Osteoblast (primary cell): ENCODE data around the gene GLOD4. TPM values are rescaled to one million over a fixed set of nuclear protein-coding genes. Genes with fewer than 3 reads are reported as not detected.
A peak's percentile ranks its signal among the peaks of the same experiment; 100 is the strongest.

Source experiments
- DNase-seq: peaks from one replicate; pipeline ENCODE4 v3.0.0; 2011; ENCODE audit warnings: low spot score, mixed read lengths; ENCODE audit not compliant: insufficient read length; ENCODE audit errors: missing footprints
- H2AFZ ChIP-seq: 2 replicates; pipeline ENCODE4 v1.6.0; 2011; ENCODE audit warnings: mild to moderate bottlenecking, low read length
- H3K27ac ChIP-seq: 2 replicates; pipeline ENCODE4 v1.5.1; 2011; ENCODE audit warnings: mild to moderate bottlenecking, low read depth, low read length, moderate library complexity
- H3K27me3 ChIP-seq: 2 replicates; pipeline ENCODE4 v1.6.0; 2012; ENCODE audit warnings: mild to moderate bottlenecking, control low read depth, inconsistent platforms, low read length, moderate library complexity; ENCODE audit not compliant: insufficient read depth
- H3K36me3 ChIP-seq: 2 replicates; pipeline ENCODE4 v1.5.1; 2011; ENCODE audit warnings: mild to moderate bottlenecking, low read length, control low read depth, moderate library complexity; ENCODE audit not compliant: insufficient read depth
- H3K4me1 ChIP-seq: 2 replicates; pipeline ENCODE4 v1.5.1; 2011; ENCODE audit warnings: mild to moderate bottlenecking, low read length, control low read depth, moderate library complexity; ENCODE audit not compliant: insufficient read depth
- H3K4me2 ChIP-seq: 2 replicates; pipeline ENCODE4 v1.6.0; 2011; ENCODE audit warnings: mild to moderate bottlenecking, low read length; ENCODE audit not compliant: insufficient read depth
- H3K4me3 ChIP-seq: fragments of 200-600 bp; sonication (generic); 3 replicates; pipeline ENCODE4 v1.5.1; 2012; ENCODE audit warnings: mild to moderate bottlenecking, low read length, inconsistent platforms; ENCODE audit not compliant: insufficient read depth
- H3K79me2 ChIP-seq: 2 replicates; pipeline ENCODE4 v1.6.0; 2012; ENCODE audit warnings: mild to moderate bottlenecking, low read length, control low read depth, inconsistent platforms; ENCODE audit not compliant: insufficient read depth
- H3K9me3 ChIP-seq: 2 replicates; pipeline ENCODE4 v1.5.1; 2011; ENCODE audit warnings: low read depth, low read length, control low read depth
- H4K20me1 ChIP-seq: 2 replicates; pipeline ENCODE4 v1.6.0; 2012; ENCODE audit warnings: mild to moderate bottlenecking, low read length, control low read depth; ENCODE audit not compliant: insufficient read depth
- CTCF ChIP-seq: IDR thresholded peaks from 2 replicates; pipeline ENCODE4 v1.5.1; 2011; ENCODE audit warnings: mild to moderate bottlenecking, low read depth, low read length, moderate library complexity; ENCODE audit errors: extremely low read depth
- total RNA-seq: library from RNA; depleted of rRNA; stranded (reverse); fragments of >200 nt; gene quantifications from 2 replicates; pipeline ENCODE4 v1.2.3, GENCODE V29; 2012

GLOD4 gene
- total RNA-seq, 1 donor: 39.4 TPM

- no peak for TF ChIP-seq CTCF
- Histone ChIP-seq H3K27me3 (no peaks in the 10 kb centered on the region), H3K4me2 (no peak overlapping the region), H3K9me3 (no peaks in the 10 kb centered on the region), H2AFZ (no peak overlapping the region), H4K20me1 (peaks cover 8% of the 10 kb centered on the region), H3K36me3 (peaks cover 8% of the 10 kb centered on the region), H3K79me2 (peaks cover 31% of the 10 kb centered on the region), H3K27ac (no peak overlapping the region), H3K4me3 (no peak overlapping the region), H3K4me1 (peaks cover 12% of the 10 kb centered on the region)
- no peak for DNase-seq
Observed at GRCh38 chr17:753418-753817, 28.7 kb downstream of the GLOD4 start.

GRCh38 chr17:752620-753219 lies 29.4 kb downstream of the GLOD4 start:
- Histone ChIP-seq H3K4me2 (peak overlapping the region; percentile 91), H3K36me3 (peaks cover 2% of the 10 kb centered on the region), H3K79me2 (peaks cover 38% of the 10 kb centered on the region), H3K27me3 (no peaks in the 10 kb centered on the region), H3K4me3 (peak overlapping the region; percentile 83), H3K9me3 (no peaks in the 10 kb centered on the region), H4K20me1 (peaks cover 8% of the 10 kb centered on the region), H3K27ac (no peak overlapping the region), H2AFZ (peak overlapping the region; percentile 84), H3K4me1 (peaks cover 12% of the 10 kb centered on the region)
- no peak for TF ChIP-seq CTCF
- DNase-seq: peak; percentile 88

GRCh38 chr17:752002-752619 lies 30.0 kb downstream of the GLOD4 start, which contains the start of gene GEMIN4:
TSS of gene GEMIN4 (minus strand) at chr17:752264. CDS start at chr17:752142, 122 bp downstream.
- peaks cover 44% of the 10 kb centered on the region for H3K79me2 ChIP-seq
- peak within 1 kb of the TSS; percentile 73 for H3K27ac ChIP-seq
- H4K20me1 ChIP-seq: peaks cover 8% of the 10 kb centered on the region
- DNase-seq: peak; percentile 99
- H3K9me3 ChIP-seq: no peaks in the 10 kb centered on the region
- peak within 1 kb of the TSS; percentile 84 for H2AFZ ChIP-seq
- peak within 1 kb of the TSS; percentile 83 for H3K4me3 ChIP-seq
- H3K4me2 ChIP-seq: peak within 1 kb of the TSS; percentile 91
- H3K27me3 ChIP-seq: no peaks in the 10 kb centered on the region
- peaks cover 7% of the 10 kb centered on the region for H3K36me3 ChIP-seq
- TF ChIP-seq CTCF: peak; percentile 77
- peaks cover 12% of the 10 kb centered on the region for H3K4me1 ChIP-seq

- Histone ChIP-seq H3K79me2 (peaks cover 50% of the 10 kb centered on the region), H3K4me1 (peaks cover 12% of the 10 kb centered on the region), H3K4me2 (peak overlapping the region; percentile 91), H3K27ac (peak overlapping the region; percentile 73), H3K4me3 (peak overlapping the region; percentile 83), H4K20me1 (peaks cover 11% of the 10 kb centered on the region), H3K27me3 (no peaks in the 10 kb centered on the region), H3K36me3 (peaks cover 13% of the 10 kb centered on the region), H3K9me3 (no peaks in the 10 kb centered on the region), H2AFZ (peak overlapping the region; percentile 80)
- no peak for TF ChIP-seq CTCF
- peak; percentile 92 for DNase-seq
Observed at GRCh38 chr17:751269-752001, 30.6 kb downstream of the GLOD4 start.
